ENCODE results near the gene MYO9A.

- TF ChIP-seq CTCF (conservative IDR thresholded peaks at IDR 0.05): no peak
- TF ChIP-seq EZH2 (IDR thresholded peaks at IDR 0.05; ENCODE audit: low read depth): no peak
Measured at GRCh38 chr15:71830981-71831380, 287.0 kb downstream of the MYO9A start.
